ENCODE data around the gene BAIAP2.
A peak's percentile ranks its signal among the peaks of the same experiment; 100 is the strongest.

The BAIAP2 gene

DNA sequence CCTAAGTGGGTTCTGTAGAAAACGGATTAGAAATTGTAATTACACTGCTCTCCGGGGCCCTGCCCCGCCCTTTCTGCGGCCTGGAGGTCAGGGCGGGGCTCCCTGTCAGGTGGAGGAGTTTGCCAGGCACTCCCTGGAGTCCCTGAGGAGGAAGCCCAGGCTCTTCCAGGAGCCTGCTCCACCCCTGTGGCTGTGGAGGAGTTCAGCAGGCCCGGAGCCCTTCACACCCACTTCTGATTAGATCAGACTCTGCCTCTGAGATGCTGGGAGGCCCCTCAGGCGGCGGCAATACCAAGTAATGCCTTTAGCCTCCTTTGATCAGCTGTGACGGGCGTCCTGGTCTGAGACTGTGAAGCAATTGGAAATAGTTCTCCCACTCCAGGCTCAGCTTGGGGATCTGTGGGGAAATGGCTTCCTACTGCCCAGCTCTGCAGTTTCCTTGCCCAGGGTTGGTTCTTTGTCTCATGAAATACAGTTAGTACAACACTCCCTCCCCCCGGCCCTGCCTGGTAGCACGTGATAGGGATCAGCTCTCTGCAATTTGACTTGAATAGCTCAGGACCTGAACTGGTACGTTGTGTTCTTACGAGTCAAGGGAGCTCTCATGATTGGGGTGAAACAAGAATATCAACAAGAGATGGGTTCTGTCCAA lies 22.3 kb downstream of the BAIAP2 start:
- H3K27ac ChIP-seq (ENCODE audit: low read depth, low read length): peak overlapping the region; percentile 86
- no peak overlapping the region for H3K9ac ChIP-seq (ENCODE audit: low read length)
- no peak overlapping the region for H3K4me3 ChIP-seq (ENCODE audit: low read length)
- no peaks in the 10 kb centered on the region for H3K27me3 ChIP-seq (ENCODE audit: control insufficient read depth, insufficient read depth, low read length)
- no peaks in the 10 kb centered on the region for H3K36me3 ChIP-seq (ENCODE audit: control insufficient read depth, insufficient read depth, low read length)
- peaks cover 7% of the 10 kb centered on the region for H3K4me1 ChIP-seq (ENCODE audit: control insufficient read depth, insufficient read depth, low read length)

DNA sequence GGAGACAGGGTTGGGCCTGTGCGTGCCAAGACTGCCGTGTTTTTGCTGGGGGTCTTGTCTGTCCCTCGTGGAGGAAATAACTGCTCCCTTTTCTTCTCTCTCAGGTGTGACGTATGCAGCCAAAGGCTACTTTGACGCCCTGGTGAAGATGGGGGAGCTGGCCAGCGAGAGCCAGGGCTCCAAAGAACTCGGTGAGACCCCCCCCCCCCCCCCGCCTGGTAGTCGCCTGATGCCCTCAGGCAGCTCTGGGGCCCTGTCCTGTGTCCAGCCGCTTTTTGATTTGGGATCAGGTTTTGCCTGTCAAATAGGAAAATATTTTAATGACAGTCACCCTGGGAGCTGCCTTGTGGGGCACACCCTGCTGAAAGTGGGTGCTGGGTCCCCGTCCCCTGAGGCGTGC lies 22.8 kb downstream of the BAIAP2 start:
- Histone ChIP-seq H3K4me1 (ENCODE audit: control insufficient read depth, insufficient read depth, low read length) (peaks cover 7% of the 10 kb centered on the region), H3K27ac (ENCODE audit: low read depth, low read length) (peak overlapping the region; percentile 86), H3K4me3 (ENCODE audit: low read length) (no peak overlapping the region), H3K9ac (ENCODE audit: low read length) (no peak overlapping the region), H3K27me3 (ENCODE audit: control insufficient read depth, insufficient read depth, low read length) (no peaks in the 10 kb centered on the region), H3K36me3 (ENCODE audit: control insufficient read depth, insufficient read depth, low read length) (no peaks in the 10 kb centered on the region)

DNA sequence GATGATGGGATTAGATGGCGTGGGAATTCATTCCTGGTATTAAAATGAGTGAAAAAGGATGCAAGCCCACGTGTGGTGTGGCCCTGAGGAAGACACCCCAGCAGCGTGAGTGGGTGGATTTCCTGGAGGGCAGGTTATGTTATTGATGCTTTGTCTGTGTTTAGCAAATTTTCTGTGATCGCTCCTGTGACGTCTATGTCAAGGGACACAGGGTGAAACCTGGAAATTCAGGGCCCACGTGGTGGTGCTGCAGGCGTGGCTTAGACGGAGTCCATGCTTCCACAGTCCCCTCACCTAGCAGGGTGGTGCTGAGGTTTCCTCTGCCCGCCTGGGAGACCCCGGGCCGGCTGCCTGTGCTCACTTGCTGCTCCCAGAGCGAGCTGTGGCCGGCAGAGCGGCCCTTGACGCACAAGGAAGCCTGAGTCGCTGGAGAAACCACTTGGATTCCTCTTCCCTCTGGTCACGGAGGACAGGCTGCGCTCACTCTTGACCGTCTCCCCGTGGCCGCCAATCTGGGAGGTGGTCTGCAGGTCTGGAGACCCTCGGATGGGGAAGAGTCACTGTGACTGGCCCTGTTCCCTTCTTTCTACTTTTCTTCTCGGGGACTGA lies 23.4 kb downstream of the BAIAP2 start:
- H3K27ac ChIP-seq (ENCODE audit: low read depth, low read length): peak overlapping the region; percentile 86
- H3K9ac ChIP-seq (ENCODE audit: low read length): no peak overlapping the region
- H3K4me1 ChIP-seq (ENCODE audit: control insufficient read depth, insufficient read depth, low read length): peaks cover 5% of the 10 kb centered on the region
- H3K36me3 ChIP-seq (ENCODE audit: control insufficient read depth, insufficient read depth, low read length): peaks cover 2% of the 10 kb centered on the region
- H3K27me3 ChIP-seq (ENCODE audit: control insufficient read depth, insufficient read depth, low read length): no peaks in the 10 kb centered on the region
- H3K4me3 ChIP-seq (ENCODE audit: low read length): no peak overlapping the region

DNA sequence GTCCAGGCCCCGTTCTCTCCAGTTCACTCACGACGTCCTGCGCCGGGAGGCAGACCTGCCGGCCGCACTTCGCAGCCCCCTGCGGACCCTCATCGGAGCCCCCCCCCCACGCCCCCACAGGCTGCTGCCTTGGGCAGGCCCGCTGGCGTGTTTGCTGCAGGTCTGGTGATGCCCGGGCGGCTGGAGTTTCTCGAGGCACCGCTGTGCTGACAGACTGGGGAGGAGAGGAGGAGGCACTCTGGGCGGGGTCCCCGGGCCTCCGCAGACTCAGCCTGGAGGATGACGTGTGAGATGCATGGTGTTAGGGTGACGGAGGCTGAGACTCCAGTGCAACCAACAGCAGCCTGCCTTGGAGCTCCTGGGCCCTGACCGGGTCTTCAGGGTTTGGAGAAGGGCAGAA lies 24.1 kb downstream of the BAIAP2 start:
- Histone ChIP-seq H3K9ac (ENCODE audit: low read length) (no peak overlapping the region), H3K27me3 (ENCODE audit: control insufficient read depth, insufficient read depth, low read length) (no peaks in the 10 kb centered on the region), H3K4me3 (ENCODE audit: low read length) (no peak overlapping the region), H3K4me1 (ENCODE audit: control insufficient read depth, insufficient read depth, low read length) (peaks cover 5% of the 10 kb centered on the region), H3K36me3 (ENCODE audit: control insufficient read depth, insufficient read depth, low read length) (peaks cover 2% of the 10 kb centered on the region), H3K27ac (ENCODE audit: low read depth, low read length) (peak overlapping the region; percentile 86)

DNA sequence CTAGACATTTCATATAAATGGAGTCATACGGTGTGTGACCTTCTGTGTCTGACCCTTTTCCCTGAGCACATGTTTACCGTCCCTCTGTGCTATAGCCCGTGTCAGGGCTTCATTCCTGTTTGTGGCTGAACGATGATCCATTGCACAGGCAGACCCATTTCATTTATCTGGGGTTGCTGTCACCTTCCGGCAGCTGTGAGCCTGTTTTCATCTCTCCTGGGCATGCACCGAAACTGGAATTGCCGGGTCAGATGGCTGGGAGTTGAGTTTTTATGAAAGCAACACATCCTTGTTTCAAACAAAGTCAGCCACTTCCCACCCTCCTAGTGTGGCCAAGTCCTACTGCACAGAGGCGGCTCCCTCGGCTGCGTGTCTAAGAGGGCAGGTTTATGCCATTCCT lies 25.5 kb downstream of the BAIAP2 start:
- no peak overlapping the region for H3K27ac ChIP-seq (ENCODE audit: low read depth, low read length)
- peaks cover 6% of the 10 kb centered on the region for H3K4me1 ChIP-seq (ENCODE audit: control insufficient read depth, insufficient read depth, low read length)
- H3K9ac ChIP-seq (ENCODE audit: low read length): no peak overlapping the region
- no peak overlapping the region for H3K4me3 ChIP-seq (ENCODE audit: low read length)
- H3K27me3 ChIP-seq (ENCODE audit: control insufficient read depth, insufficient read depth, low read length): no peaks in the 10 kb centered on the region
- peaks cover 2% of the 10 kb centered on the region for H3K36me3 ChIP-seq (ENCODE audit: control insufficient read depth, insufficient read depth, low read length)

DNA sequence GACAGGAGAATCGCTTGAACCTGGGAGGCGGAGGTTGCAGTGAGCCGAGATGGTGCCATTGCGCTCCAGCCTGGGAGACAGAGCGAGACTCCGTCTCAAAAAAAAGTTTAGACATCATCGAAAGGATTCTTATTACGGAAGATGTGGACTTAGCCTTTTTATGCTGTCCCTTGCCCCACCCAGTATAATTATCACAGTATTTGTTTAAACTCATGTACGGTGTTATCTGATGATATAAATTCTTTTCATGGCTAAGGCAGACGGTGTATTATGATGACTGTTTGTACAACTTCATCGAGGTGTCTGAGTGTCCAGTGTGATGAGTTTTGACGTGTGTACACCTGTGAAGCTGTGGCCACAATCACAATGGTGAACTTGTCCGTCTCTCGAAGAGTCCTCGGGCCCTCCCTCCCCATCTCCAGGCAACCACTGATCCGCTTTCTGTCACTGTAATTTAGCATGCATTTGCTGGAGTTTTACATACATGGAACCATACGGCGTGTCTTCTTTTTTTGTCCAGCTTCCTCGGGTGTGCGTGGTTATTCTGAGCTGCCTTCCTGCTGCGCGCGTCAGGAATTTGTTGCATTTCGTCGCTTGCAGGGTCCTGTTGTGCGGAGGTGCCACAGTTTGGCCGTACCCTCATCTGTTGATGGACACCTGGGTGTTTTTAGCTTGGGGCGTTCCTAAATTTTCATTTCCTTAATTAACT lies 26.2 kb downstream of the BAIAP2 start:
- Histone ChIP-seq H3K4me3 (ENCODE audit: low read length) (no peak overlapping the region), H3K9ac (ENCODE audit: low read length) (no peak overlapping the region), H3K36me3 (ENCODE audit: control insufficient read depth, insufficient read depth, low read length) (peaks cover 2% of the 10 kb centered on the region), H3K27ac (ENCODE audit: low read depth, low read length) (no peak overlapping the region), H3K4me1 (ENCODE audit: control insufficient read depth, insufficient read depth, low read length) (peaks cover 8% of the 10 kb centered on the region), H3K27me3 (ENCODE audit: control insufficient read depth, insufficient read depth, low read length) (no peaks in the 10 kb centered on the region)

DNA sequence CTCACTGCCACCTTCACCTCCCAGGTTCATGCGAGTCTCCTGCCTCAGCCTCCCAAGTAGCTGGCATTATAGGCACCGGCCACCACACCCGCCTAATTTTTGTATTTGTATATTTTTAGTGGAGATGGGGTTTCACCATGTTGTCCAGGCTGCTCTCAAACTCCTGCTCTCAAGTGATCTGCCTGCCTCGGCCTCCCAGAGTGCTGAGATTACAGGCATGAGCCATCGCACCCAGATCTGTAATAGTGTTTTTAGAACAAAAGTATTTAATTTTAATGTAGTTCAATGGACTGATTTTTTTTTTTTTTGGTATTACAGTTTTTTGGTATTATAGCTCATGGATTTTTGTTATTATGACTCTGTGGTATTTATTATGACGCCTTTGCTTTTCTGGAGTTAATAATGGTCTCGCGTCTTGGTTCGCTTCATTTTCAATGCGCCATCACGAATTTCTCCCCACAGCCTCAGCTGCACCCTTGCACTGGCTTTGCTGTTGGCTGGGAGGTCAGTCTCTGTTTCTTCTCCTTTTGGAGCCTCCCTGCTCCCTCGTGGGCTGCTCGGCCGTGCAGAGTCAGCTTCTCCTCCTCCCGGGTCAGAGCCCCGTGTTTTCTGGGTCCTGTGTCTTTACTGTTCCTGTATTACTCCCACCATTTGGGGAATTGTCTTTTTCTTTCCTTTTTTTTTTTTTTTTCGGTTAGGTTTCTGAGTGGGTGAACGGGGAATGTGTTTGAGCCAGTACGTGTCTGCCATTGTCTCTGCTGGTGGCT lies 27.2 kb downstream of the BAIAP2 start:
- no peak overlapping the region for H3K27ac ChIP-seq (ENCODE audit: low read depth, low read length)

DNA sequence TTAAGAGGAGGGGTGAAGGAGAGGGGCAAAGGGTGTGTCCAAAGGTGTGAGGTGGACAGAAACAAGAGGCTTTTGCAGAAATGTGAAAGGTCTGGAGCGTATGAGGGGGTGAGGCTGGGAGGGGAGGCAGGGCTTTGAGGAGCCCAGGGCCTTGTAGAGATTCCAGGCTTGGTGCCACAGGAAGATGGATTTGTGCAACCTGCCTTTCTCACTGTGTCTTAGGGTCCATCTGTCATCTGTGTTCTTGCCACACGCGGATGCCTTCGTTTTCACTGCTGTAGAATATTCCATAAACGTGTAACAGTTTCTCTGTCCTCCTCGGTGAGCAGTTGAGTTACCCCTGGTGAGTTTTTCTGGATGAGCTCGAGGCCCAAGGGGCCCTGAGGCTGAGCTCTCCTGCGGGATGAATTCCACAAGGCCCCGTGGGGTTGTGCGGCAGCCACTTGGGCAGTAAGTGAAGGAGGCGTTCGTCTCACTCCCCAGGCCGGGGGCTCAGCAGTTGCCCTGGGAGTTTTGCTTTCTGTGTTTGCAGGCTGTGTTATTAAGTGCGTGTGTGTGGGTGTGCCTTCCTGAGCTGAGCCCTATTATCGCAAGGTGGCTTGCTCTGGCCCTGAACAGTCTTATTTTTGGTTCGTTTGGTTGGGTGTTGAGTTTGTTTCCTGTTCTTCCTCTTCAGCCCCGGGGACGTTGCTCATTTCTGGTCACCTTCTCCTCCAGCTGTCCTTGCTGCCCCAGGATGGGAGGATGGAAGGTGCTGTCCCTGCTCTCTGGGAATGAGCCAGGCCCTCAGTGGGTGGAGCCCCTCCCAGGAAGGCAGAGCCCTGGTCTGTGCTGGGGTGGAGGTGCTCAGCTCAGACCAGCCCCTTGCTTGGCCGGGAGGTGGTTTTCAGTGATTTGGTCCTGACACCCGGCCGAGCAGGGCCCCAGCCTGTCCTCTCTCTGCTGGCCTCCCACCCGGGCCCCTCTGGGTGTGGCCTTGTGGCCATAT lies 28.4 kb downstream of the BAIAP2 start:
- Histone ChIP-seq H3K4me3 (ENCODE audit: low read length) (no peak overlapping the region), H3K27me3 (ENCODE audit: control insufficient read depth, insufficient read depth, low read length) (no peaks in the 10 kb centered on the region), H3K36me3 (ENCODE audit: control insufficient read depth, insufficient read depth, low read length) (peaks cover 2% of the 10 kb centered on the region), H3K27ac (ENCODE audit: low read depth, low read length) (no peak overlapping the region), H3K9ac (ENCODE audit: low read length) (no peak overlapping the region), H3K4me1 (ENCODE audit: control insufficient read depth, insufficient read depth, low read length) (peaks cover 3% of the 10 kb centered on the region)

More for the DNA sequence above, 27.2 kb downstream of the BAIAP2 start:
- Histone ChIP-seq H3K9ac (ENCODE audit: low read length) (no peak overlapping the region), H3K4me3 (ENCODE audit: low read length) (no peak overlapping the region), H3K27me3 (ENCODE audit: control insufficient read depth, insufficient read depth, low read length) (no peaks in the 10 kb centered on the region), H3K36me3 (ENCODE audit: control insufficient read depth, insufficient read depth, low read length) (peaks cover 2% of the 10 kb centered on the region), H3K4me1 (ENCODE audit: control insufficient read depth, insufficient read depth, low read length) (peaks cover 4% of the 10 kb centered on the region)

DNA sequence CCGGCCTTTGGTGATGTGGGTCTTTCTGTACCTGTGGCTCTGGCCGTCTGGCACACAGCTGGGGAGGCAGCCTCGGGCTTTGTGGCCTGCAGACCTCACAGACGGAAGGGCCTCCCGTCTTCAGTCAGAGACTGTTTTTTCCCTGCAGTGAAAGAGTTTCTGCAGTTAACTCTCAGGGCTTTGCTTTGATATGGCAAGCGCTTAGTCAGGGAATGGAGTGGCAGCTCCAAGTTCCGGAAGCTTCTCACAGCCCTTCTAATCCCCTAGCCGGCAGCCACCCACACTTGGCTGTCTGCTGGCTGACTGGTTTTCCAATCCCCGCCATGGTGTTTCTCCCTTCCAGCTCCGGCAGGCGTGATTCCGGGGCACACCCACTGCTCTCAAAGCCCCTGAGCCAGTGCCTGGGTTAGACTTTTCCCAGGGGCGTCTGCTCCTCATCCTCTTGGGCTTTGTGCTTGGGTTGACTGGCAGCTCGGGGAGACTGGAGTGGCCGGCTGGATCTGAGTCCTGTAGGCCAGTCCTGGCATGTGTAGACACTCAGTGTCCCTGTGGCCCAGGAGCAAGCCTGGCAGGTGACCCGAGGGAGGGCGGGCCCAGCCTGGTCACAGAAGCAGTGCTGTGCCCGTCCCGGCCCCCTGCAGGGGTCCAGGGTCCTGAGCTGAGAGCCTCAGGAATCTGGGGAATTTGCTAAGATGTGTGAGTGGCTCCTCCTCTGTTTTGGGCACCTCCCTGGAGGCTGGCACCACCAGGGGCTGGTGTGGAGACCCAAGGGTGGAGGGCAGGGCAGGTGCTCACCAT lies 29.9 kb downstream of the BAIAP2 start:
- Histone ChIP-seq H3K27me3 (ENCODE audit: control insufficient read depth, insufficient read depth, low read length) (no peaks in the 10 kb centered on the region), H3K4me3 (ENCODE audit: low read length) (no peak overlapping the region), H3K27ac (ENCODE audit: low read depth, low read length) (no peak overlapping the region), H3K36me3 (ENCODE audit: control insufficient read depth, insufficient read depth, low read length) (peaks cover 2% of the 10 kb centered on the region), H3K9ac (ENCODE audit: low read length) (no peak overlapping the region), H3K4me1 (ENCODE audit: control insufficient read depth, insufficient read depth, low read length) (peaks cover 3% of the 10 kb centered on the region)

DNA sequence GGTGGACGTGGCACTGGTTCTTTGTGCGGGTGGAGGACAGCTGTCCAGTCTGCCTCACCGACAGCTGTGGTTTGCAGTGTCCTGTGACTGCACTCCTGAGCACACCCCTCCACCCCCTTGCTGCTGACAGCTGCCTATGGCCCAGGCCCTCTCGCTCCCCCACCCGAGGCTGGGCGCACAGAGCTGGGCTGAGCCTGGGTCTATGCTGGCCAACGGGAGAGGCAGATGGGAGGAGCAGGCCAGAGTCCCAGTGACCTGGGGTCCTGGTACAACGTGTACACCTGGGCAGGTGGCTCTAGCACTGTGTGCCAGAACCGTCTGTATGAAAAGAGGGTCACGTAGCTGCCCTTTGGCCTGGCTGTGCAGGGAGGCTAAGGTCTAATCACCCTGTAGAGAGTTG lies 30.5 kb downstream of the BAIAP2 start:
- no peak overlapping the region for H3K4me3 ChIP-seq (ENCODE audit: low read length)
- H3K36me3 ChIP-seq (ENCODE audit: control insufficient read depth, insufficient read depth, low read length): peaks cover 2% of the 10 kb centered on the region
- H3K27ac ChIP-seq (ENCODE audit: low read depth, low read length): no peak overlapping the region
- H3K9ac ChIP-seq (ENCODE audit: low read length): no peak overlapping the region
- H3K4me1 ChIP-seq (ENCODE audit: control insufficient read depth, insufficient read depth, low read length): peaks cover 3% of the 10 kb centered on the region
- H3K27me3 ChIP-seq (ENCODE audit: control insufficient read depth, insufficient read depth, low read length): no peaks in the 10 kb centered on the region

DNA sequence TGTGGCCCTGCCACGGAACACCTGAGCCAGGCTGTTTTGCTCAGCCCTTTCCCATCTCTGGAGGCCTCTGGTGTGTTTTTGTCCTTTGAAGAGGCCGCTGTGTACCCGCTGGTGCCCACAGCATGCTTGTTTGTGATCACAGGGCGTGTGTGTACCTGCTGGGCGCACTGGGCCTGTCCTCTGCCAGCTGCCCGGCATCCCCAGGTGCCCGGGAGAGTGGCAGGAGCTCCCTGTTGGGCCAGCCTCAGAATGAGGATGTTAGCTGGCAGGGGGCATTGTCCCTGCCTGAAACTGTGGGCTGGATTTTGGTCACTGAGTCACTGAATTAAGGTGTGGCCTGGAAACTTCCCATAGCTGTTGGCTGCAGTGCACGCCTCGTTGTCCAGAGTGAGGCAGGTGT lies 31.1 kb downstream of the BAIAP2 start:
- Histone ChIP-seq H3K36me3 (ENCODE audit: control insufficient read depth, insufficient read depth, low read length) (peaks cover 2% of the 10 kb centered on the region), H3K9ac (ENCODE audit: low read length) (no peak overlapping the region), H3K4me1 (ENCODE audit: control insufficient read depth, insufficient read depth, low read length) (peaks cover 3% of the 10 kb centered on the region), H3K4me3 (ENCODE audit: low read length) (no peak overlapping the region), H3K27ac (ENCODE audit: low read depth, low read length) (no peak overlapping the region), H3K27me3 (ENCODE audit: control insufficient read depth, insufficient read depth, low read length) (no peaks in the 10 kb centered on the region)

Measured in rectal smooth muscle tissue (tissue), 1 donor.